Subcutaneous adipose tissue (tissue), 4 donors: ENCODE data around the gene GABRR3. TPM values are rescaled to one million over a fixed set of nuclear protein-coding genes. Genes with fewer than 3 reads are reported as not detected.

Experiments
- CTCF ChIP-seq: fragments of 450-650 bp; IDR thresholded peaks from one replicate; pipeline ENCODE4 v1.5.1; 2016; ENCODE audit warnings: low read depth, mild to moderate bottlenecking, control low read depth, antibody characterized with exemption, moderate library complexity
- total RNA-seq, 4 donors: library from RNA; depleted of rRNA; stranded (reverse); fragments of >200 nt; gene quantifications; one replicate each; pipeline ENCODE4 v1.1.0, GENCODE V29; 2016

GABRR3 gene
- total RNA-seq, 4 donors from 2014 or later = not detected

GRCh38 chr3:97954228-97954827 lies 80.8 kb downstream of the GABRR3 start:
- TF ChIP-seq CTCF = no peak

- no peak for TF ChIP-seq CTCF
These were observed 82.2 kb downstream of the GABRR3 start for GRCh38 chr3:97952872-97953271.

GRCh38 chr3:97952280-97952679 lies 82.8 kb downstream of the GABRR3 start:
- TF ChIP-seq CTCF = no peak

GRCh38 chr3:97950360-97950759 lies 84.8 kb downstream of the GABRR3 start:
- TF ChIP-seq CTCF = no peak

GRCh38 chr3:97949743-97950142 lies 85.4 kb downstream of the GABRR3 start:
- TF ChIP-seq CTCF = no peak

- no peak for TF ChIP-seq CTCF
These were observed 86.0 kb downstream of the GABRR3 start for GRCh38 chr3:97949110-97949485.

GRCh38 chr3:97948351-97949109 lies 86.6 kb downstream of the GABRR3 start:
- no peak for TF ChIP-seq CTCF
